Measurements from ENCODE around the gene CSRP3. TPM values are rescaled to one million over a fixed set of nuclear protein-coding genes. Genes with fewer than 3 reads are reported as not detected.

The CSRP3 gene
- total RNA-seq, 4 donors from 2014 or later = 0.19 TPM; not detected in 3

GRCh38 chr11:19187114-19187832 lies 14.5 kb downstream of the CSRP3 start:
- Histone ChIP-seq H3K4me1 (no peaks in the 10 kb centered on the region), H3K27me3 (no peaks in the 10 kb centered on the region), H3K36me3 (no peaks in the 10 kb centered on the region), H3K27ac (no peak overlapping the region), H3K9me3 (no peaks in the 10 kb centered on the region), H3K4me3 (no peak overlapping the region)
- 48 to 50% methylated on average over 2 to 3 of the region's 5 CpGs for WGBS, 2 donors (ENCODE audit: low coverage in 1 of 2)
- ATAC-seq = no peak
- TF ChIP-seq CTCF (IDR thresholded peaks at IDR 0.05) (no peak), POLR2A (IDR thresholded peaks at IDR 0.05) (no peak), POLR2AphosphoS5 (IDR thresholded peaks at IDR 0.05) (no peak)

- Histone ChIP-seq H3K27me3 (no peaks in the 10 kb centered on the region), H3K27ac (no peak overlapping the region), H3K36me3 (no peaks in the 10 kb centered on the region), H3K9me3 (no peaks in the 10 kb centered on the region), H3K4me3 (no peak overlapping the region), H3K4me1 (no peaks in the 10 kb centered on the region)
- ATAC-seq = no peak
- TF ChIP-seq EP300 (IDR thresholded peaks at IDR 0.05) (no peak), POLR2AphosphoS5 (IDR thresholded peaks at IDR 0.05) (no peak), CTCF (IDR thresholded peaks at IDR 0.05) (no peak), POLR2A (IDR thresholded peaks at IDR 0.05) (no peak)
- 67 to 69% methylated on average over 5 to 6 of the region's 6 CpGs for WGBS, 2 donors (ENCODE audit: low coverage in 1 of 2)
Observed at GRCh38 chr11:19185516-19186052, 16.2 kb downstream of the CSRP3 start.

- Histone ChIP-seq H3K27ac (no peak overlapping the region), H3K27me3 (no peaks in the 10 kb centered on the region), H3K9me3 (no peaks in the 10 kb centered on the region), H3K4me1 (no peaks in the 10 kb centered on the region), H3K4me3 (no peak overlapping the region), H3K36me3 (no peaks in the 10 kb centered on the region)
- ATAC-seq = no peak
- no peak for TF ChIP-seq POLR2AphosphoS5 (IDR thresholded peaks at IDR 0.05)
- TF ChIP-seq EP300 (IDR thresholded peaks at IDR 0.05) = no peak
- TF ChIP-seq POLR2A (IDR thresholded peaks at IDR 0.05) = no peak
- no peak for TF ChIP-seq CTCF (IDR thresholded peaks at IDR 0.05)
- 11 to 33% methylated on average over 1 of the region's 2 CpGs for WGBS, 2 donors (ENCODE audit: low coverage in 1 of 2)
Observed at GRCh38 chr11:19185036-19185435, 16.7 kb downstream of the CSRP3 start.

GRCh38 chr11:19183646-19184045 lies 18.1 kb downstream of the CSRP3 start:
- H3K27ac ChIP-seq = no peak overlapping the region
- no peak for ATAC-seq

GRCh38 chr11:19181531-19182261 lies 20.1 kb downstream of the CSRP3 start:
- WGBS, 2 donors (ENCODE audit: low coverage in 1 of 2) = 72 to 79% methylated on average over 5 of the region's 5 CpGs
- H3K36me3 ChIP-seq = peaks cover 0 to 5% of the 10 kb centered on the region in 2 donors

More at GRCh38 chr11:19183646-19184045, 18.1 kb downstream of the CSRP3 start:
- no peaks in the 10 kb centered on the region for H3K36me3 ChIP-seq
- H3K4me1 ChIP-seq = no peaks in the 10 kb centered on the region
- no peaks in the 10 kb centered on the region for H3K27me3 ChIP-seq
- H3K9me3 ChIP-seq = no peaks in the 10 kb centered on the region
- H3K4me3 ChIP-seq = no peak overlapping the region
- TF ChIP-seq EP300 (IDR thresholded peaks at IDR 0.05) (no peak), POLR2AphosphoS5 (IDR thresholded peaks at IDR 0.05) (no peak), POLR2A (IDR thresholded peaks at IDR 0.05) (no peak)
- 62 to 71% methylated on average over 2 to 4 of the region's 7 CpGs for WGBS, 2 donors (ENCODE audit: low coverage in 1 of 2)

More at GRCh38 chr11:19181531-19182261, 20.1 kb downstream of the CSRP3 start:
- H3K27me3 ChIP-seq = no peaks in the 10 kb centered on the region
- H3K4me3 ChIP-seq = no peak overlapping the region
- no peaks in the 10 kb centered on the region for H3K9me3 ChIP-seq
- TF ChIP-seq POLR2AphosphoS5 (IDR thresholded peaks at IDR 0.05) (no peak), CTCF (IDR thresholded peaks at IDR 0.05) (no peak), POLR2A (IDR thresholded peaks at IDR 0.05) (no peak), EP300 (IDR thresholded peaks at IDR 0.05) (no peak)
- H3K27ac ChIP-seq = no peak overlapping the region
- H3K4me1 ChIP-seq = no peaks in the 10 kb centered on the region
- no peak for ATAC-seq
